Neural progenitor cell (in vitro differentiated cells): Measurements from ENCODE around the gene C1orf141.

Source experiments
- EZH2 ChIP-seq: fragments of 200-600 bp; sonication (generic); IDR thresholded peaks from 2 replicates; pipeline ENCODE4 v1.6.1; 2017; ENCODE audit warnings: antibody characterized with exemption, mild to moderate bottlenecking, moderate library complexity
- EZH2phosphoT487 ChIP-seq: fragments of 200-600 bp; sonication (generic); IDR thresholded peaks from 2 replicates; pipeline ENCODE4 v1.6.1; 2017; ENCODE audit warnings: antibody characterized with exemption
- TF ChIP-seq, protein P1 (sequence below): fragments of 200-600 bp; sonication (generic); IDR thresholded peaks from 2 replicates; pipeline ENCODE4 v1.5.1; 2017; ENCODE audit warnings: antibody characterized with exemption, mild to moderate bottlenecking

GRCh38 chr1:67084765-67085318 is 49.9 kb downstream of the C1orf141 start:
- no peak for TF ChIP-seq EZH2
- TF ChIP-seq, protein P1, sequence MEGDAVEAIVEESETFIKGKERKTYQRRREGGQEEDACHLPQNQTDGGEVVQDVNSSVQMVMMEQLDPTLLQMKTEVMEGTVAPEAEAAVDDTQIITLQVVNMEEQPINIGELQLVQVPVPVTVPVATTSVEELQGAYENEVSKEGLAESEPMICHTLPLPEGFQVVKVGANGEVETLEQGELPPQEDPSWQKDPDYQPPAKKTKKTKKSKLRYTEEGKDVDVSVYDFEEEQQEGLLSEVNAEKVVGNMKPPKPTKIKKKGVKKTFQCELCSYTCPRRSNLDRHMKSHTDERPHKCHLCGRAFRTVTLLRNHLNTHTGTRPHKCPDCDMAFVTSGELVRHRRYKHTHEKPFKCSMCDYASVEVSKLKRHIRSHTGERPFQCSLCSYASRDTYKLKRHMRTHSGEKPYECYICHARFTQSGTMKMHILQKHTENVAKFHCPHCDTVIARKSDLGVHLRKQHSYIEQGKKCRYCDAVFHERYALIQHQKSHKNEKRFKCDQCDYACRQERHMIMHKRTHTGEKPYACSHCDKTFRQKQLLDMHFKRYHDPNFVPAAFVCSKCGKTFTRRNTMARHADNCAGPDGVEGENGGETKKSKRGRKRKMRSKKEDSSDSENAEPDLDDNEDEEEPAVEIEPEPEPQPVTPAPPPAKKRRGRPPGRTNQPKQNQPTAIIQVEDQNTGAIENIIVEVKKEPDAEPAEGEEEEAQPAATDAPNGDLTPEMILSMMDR = no peak
- no peak for TF ChIP-seq EZH2phosphoT487
